Astrocyte of the spinal cord (primary cell): ENCODE data around the gene LRTM2.
A peak's percentile ranks its signal among the peaks of the same experiment; 100 is the strongest.

Source experiments
- DNase-seq: peaks from one replicate; pipeline ENCODE4 v3.0.0; 2011; ENCODE audit warnings: low read depth, low spot score
- H3K4me3 ChIP-seq: 2 replicates; pipeline ENCODE4 v1.5.1; 2011; ENCODE audit warnings: low read depth, mild to moderate bottlenecking, low read length, moderate library complexity
- in situ Hi-C: cut with HindIII; loops from 2 replicates; pipeline ENCODE4 v1.10.0; 2017; ENCODE audit warnings: low sequenced_read_pairs
- TF ChIP-seq, protein P1 (sequence below): IDR thresholded peaks from 2 replicates; pipeline ENCODE4 v1.5.1; 2012; ENCODE audit warnings: low read depth, mild to moderate bottlenecking, low read length, inconsistent platforms

LRTM2 gene

DNA sequence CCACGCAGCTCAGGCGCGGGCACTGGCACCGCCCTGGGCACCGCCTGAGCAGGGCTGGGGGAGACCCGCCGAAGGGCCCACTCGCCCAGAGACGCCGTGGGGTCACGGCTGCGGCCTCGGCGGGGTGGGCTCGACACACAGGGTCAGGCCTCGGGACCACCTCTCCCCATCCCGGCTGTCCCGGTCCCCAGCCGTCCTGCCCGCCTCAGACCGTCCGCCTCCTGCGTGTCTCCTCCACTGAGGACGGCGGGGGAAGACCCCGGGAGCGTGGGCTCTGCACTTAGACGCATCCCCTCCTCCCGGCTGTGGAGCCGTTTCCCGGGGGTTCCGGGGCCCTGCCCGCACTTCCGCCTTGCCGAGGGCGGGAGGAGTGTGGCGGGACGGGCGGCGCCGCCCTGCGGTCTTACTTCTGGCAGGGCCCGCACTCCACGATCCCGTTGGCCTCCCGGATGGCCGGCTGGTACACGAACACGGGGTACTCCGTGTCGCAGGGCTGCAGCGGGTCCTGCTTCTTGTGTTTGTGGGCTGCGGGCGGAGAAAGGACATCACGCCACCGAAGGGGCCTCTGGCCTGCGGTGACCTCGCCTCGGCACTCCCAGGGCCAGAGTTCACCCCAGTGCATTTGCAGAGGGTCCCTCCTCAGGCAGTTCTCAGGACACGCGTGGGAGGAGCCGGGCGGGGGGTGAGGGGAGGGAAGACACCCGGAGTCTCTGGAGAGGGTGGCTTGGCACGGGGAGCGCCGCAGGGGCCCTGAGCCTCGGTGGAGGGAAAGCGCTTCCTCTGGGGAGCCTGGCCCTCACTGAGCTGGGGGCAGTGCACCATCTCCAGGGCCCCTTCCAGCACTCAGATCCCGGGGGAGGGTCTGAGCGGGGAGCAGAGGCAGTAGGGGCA is 23.1 kb upstream of the LRTM2 start:
- TF ChIP-seq, protein P1, sequence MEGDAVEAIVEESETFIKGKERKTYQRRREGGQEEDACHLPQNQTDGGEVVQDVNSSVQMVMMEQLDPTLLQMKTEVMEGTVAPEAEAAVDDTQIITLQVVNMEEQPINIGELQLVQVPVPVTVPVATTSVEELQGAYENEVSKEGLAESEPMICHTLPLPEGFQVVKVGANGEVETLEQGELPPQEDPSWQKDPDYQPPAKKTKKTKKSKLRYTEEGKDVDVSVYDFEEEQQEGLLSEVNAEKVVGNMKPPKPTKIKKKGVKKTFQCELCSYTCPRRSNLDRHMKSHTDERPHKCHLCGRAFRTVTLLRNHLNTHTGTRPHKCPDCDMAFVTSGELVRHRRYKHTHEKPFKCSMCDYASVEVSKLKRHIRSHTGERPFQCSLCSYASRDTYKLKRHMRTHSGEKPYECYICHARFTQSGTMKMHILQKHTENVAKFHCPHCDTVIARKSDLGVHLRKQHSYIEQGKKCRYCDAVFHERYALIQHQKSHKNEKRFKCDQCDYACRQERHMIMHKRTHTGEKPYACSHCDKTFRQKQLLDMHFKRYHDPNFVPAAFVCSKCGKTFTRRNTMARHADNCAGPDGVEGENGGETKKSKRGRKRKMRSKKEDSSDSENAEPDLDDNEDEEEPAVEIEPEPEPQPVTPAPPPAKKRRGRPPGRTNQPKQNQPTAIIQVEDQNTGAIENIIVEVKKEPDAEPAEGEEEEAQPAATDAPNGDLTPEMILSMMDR: no peak
- in situ Hi-C loops: no loop called here
- DNase-seq: no peak
- peak overlapping the region; percentile 40 for H3K4me3 ChIP-seq

DNA sequence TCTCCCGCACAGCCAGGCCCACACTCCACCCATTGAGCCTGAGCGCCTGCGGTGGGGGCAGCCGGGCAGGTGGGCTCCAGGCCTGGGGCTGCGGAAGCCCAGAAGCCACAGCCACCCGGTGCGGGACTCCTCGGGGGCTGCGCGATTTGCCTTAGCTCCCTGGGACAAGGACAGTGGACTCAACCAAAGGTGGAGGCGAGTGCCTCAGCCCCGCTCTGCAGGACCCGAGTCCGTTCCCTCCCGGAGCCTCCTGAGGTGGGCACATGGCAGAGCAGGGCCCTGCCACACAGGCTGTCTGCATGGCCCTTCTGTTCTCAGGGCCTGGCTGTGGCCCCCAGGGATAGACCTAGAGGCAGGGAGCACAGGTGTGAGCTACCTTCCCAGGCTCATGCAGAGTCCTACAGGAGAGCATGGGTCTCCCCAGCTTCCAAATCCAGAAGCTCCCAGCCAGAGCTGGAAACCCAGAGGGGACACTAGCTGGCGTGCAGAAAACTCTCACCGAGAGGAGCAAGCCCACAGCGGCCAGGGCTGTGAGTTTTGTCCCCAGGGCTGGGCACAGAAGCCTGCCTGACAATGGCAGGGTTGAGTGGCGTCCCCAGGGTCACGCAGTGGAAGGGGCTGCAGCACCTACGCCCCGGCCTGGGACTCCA is 22.2 kb upstream of the LRTM2 start:
- in situ Hi-C loops: no loop called here
- no peak overlapping the region for H3K4me3 ChIP-seq
- TF ChIP-seq, protein P1: no peak
- no peak for DNase-seq

DNA sequence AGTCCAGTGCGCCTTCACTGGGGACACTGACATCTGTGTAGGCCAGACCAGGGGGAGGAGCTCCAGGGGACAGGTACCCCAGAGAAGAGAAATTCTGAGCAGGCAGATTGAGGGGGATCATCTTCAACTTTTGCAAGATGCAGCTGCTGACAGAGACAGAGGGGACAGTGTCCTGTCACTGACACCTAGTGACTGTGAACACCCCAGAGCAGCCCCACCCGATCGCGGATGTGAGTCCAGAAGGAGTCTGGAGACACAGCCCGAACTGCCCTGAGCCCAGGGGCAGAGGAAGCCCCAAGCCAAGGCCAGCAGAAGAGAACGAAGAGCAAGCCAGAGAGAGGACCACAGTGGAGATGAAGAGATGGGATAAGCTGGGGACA is 21.7 kb upstream of the LRTM2 start:
- in situ Hi-C loops: no loop called here
- no peak overlapping the region for H3K4me3 ChIP-seq
- DNase-seq: no peak
- TF ChIP-seq, protein P1: no peak

DNA sequence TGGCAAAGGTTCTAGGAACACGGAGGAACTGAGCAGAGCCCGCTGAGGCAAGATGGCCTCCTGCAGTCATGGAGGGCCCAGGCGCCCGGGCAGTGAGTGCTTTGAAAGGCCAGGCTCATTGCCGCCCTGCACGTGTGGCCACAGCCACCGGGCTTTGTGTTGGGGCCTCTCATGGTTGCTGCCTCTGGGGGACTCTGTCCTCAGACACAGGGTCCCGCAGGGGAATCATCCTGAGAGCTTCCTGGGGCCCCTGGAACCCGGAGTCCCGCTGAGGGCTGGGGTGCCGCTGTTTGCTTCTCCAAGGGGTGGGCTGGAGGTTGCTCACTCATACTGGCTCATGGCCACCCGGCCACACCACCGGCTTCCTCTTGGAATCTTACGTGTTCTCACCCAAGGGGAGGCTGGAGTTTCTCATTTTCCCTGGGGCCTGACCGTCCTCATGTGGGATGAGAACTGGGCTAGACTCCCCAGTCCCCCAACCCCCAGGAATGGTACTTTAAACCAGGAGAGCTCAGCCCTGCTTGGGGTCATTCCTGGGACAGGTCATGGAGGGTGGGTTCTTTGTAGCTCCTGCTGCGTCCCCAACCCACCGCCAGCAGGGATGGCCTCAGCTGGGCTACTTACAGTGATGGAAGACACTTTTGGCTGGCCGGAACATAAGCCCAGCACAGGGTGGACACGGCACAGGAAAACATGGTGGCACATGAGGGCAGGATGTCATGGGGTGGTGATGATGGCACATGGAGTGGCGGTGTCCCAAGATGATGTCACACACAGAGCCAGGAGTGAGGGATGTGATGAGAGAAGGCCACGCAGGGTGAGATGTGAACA is 21.1 kb upstream of the LRTM2 start:
- no peak for DNase-seq
- TF ChIP-seq, protein P1: no peak
- H3K4me3 ChIP-seq: no peak overlapping the region
- in situ Hi-C loops: no loop called here

DNA sequence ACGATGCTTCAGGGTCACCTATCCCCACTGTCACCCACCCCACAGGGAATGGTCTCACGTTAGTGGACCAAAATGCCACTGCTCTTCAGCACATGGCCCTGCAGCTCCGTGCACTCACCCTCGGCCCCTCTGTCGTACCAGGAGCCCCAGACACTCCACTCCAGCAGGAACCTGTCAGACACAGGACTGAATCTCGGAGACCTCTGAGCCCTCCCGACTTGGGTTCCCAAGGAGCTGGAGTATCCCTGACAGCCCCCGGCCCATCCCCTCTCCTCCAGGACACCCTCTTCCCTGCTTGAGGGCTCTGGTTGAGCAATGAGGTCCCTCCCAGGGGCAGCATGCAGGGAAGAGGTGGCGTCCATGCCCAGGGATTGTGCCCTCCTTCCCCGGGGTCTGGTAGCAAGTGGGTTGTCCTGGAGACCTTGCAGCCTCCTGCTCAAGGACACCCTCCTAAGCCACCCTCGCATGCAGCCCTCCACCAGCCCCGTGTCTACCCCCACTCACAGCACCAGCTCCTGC is 20.4 kb upstream of the LRTM2 start:
- in situ Hi-C loops: no loop called here
- TF ChIP-seq, protein P1: no peak
- no peak overlapping the region for H3K4me3 ChIP-seq
- no peak for DNase-seq

DNA sequence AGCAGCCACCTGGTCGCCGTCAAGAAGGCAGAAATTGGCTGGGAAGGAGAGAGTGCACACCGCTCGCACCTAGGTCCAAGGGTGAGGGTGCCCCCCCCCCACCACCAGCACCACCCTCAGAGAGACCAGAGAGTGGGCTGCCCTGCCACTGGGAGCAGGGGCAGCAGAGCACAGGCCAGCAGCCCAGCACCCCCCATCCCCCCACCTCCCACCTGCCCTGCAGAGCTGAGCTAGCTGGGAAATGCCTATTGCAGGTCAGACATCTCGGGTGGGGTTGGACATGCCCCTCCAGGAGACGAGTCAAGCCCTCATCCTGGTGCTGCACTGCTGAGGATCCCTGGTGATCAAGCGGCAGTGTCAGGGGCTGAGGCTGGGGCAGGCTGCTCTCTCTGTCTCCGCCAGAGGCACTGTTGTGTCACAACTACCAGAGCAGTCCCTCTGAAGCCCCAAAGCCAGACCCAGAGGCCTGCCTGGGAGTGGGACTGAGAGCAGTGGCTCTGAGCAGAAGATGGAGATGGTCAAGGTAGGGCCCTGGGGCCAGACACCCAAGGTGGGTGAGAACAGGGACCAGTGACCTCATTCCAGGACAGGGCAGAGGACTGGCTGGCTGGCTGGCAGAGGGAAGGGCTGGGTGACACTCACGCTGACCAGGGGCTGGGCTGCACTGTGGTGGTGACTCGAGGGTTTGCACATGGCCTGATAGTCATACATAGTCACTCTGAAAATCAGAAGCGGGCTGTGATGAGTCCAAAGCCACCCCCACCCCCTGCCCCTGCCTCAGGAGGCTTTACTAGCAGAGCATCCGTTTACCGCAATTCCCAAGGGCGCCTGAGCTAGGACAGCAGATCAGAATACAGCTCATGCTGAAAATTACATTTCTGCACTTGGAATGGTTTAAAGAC is 19.7 kb upstream of the LRTM2 start:
- in situ Hi-C loops: no loop called here
- TF ChIP-seq, protein P1: peak; percentile 26
- no peak for DNase-seq
- H3K4me3 ChIP-seq: no peak overlapping the region
